Skeletal muscle cell (primary cell): ENCODE measurements around the gene SRL.

Experiments used
- DNase-seq: peaks from one replicate; pipeline ENCODE4 v3.0.0-alpha.2; 2010; ENCODE audit warnings: low read depth
- H3K4me3 ChIP-seq: 2 replicates; pipeline ENCODE4 v1.5.1; 2011; ENCODE audit warnings: low read depth, mild to moderate bottlenecking, control low read depth, low read length, moderate library complexity

Gene SRL

DNA sequence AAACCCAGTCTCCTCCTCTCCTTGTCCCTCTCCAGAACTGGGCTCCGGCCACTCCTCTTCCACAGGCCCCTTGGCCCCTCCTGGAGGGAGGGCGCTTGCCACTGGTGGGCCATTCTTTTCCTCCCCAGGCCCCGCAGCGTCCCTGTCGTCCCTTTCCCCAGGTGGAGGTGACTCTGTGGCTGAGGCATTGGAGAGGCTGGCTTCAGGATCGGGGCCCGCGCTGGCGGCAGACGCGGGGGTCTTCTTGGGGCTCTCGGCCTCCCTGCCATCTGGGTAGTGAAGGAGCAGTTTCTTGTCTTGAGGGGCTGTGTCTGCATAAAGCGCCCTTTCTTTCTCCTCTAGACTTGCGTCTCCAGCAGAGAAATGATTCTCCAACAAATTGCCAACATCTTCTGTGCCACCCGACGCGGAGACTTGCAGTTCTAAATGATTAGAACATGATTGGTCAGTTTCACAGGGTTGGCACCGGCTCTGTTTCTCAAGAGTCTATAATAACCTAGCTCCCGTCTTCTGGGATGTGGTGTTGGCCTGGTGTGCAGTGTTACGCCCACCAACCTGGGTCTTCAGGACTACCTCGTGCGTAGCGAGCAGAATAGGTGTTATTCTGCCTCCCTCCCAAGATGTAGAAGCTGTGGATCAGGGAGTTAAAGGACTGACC is 34.1 kb downstream of the SRL start:
- DNase-seq, result no peak
- H3K4me3 ChIP-seq, result no peak overlapping the region

DNA sequence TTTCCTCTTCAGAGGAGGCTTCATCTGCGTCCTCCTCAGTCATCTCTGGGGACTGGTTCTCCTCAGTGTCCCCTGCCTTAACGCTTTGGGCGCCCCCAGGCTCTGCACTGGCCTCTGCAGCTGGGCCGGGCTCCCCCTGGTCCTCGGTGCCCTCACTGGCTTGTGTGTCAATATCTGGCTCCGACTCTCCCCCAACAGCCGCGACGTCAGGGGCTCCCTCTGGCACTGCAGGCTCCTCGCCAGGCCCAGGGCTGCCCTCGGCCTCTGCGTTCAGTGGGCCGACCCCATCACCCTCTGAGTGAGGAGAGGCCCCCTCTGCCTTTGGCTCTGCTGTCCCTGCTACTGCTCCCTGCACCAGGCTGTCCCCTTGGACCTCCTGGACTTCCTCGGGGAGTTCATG is 34.7 kb downstream of the SRL start:
- no peak for DNase-seq
- H3K4me3 ChIP-seq, result no peak overlapping the region

- no peak for DNase-seq
- no peak overlapping the region for H3K4me3 ChIP-seq
These were observed 35.2 kb downstream of the SRL start for GRCh38 chr16:4206680-4207079.

DNA sequence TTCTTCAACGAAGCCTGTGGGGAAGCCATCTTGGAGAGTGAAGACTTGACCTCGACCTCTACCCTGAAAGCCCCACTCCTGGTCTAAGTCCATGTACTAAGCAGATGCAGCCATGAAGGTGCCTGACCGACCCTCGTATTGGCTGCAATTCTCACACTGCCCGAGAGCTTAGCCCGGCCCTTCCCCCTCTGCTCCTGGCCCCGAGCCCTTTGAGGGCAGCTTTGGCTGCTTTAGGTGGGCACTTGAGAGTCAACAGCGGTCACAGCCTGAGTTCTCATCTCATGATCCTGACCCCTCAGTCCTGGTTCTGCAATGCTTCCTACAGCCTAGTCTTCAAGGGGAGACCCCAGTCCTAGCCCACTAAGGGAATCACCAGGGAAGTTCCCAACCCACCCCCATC is 35.9 kb downstream of the SRL start:
- no peak overlapping the region for H3K4me3 ChIP-seq
- DNase-seq, result no peak

DNA sequence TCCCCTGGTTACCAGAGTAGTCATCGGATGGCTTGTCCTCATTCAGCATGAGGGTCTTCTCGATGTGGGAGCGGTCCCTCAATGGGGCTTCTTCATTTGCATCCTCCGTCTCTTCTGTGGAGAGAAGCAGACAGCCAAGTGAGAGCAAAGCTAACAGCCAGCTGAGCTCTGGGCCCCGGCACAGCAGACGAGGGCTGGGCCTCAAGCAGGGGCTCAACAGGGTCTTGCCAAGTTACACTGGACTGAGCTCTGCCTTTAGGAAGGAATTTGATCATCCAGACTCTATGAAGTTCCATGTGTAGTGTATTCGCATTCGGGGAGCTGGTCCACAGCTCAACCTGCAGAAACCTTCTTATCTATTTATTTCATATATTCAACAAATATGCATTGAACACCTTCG is 37.4 kb downstream of the SRL start:
- no peak overlapping the region for H3K4me3 ChIP-seq
- no peak for DNase-seq

DNA sequence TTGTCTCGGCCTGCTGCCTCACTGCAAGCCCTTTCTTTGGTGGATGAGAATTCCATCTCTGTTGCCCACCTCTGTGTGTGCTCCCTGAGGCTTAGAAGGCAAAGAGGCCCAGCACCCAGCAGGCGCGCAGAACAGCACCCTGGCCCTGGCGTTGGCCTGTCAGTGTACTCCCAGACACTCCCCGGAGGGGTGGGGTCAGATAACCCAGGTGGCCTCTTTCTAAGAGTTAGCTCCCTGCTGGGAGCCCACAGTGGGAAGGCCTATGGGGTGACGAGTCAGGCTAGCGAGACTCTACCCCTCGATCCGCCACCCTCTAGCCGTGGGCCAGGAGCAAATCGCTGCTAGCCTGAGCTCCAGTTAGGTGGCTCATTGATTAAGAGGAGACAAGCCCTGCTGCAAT is 38.1 kb downstream of the SRL start:
- no peak for DNase-seq

GRCh38 chr16:4202615-4203345 is 39.1 kb downstream of the SRL start:
- H3K4me3 ChIP-seq, result no peak overlapping the region

More for the DNA sequence above, 38.1 kb downstream of the SRL start:
- no peak overlapping the region for H3K4me3 ChIP-seq

GRCh38 chr16:4200781-4201137 is 41.1 kb downstream of the SRL start:
- H3K4me3 ChIP-seq, result no peak overlapping the region
- DNase-seq, result no peak

More at GRCh38 chr16:4202615-4203345, 39.1 kb downstream of the SRL start:
- no peak for DNase-seq

GRCh38 chr16:4200000-4200780 is 41.7 kb downstream of the SRL start:
- no peak overlapping the region for H3K4me3 ChIP-seq
- DNase-seq, result no peak

DNA sequence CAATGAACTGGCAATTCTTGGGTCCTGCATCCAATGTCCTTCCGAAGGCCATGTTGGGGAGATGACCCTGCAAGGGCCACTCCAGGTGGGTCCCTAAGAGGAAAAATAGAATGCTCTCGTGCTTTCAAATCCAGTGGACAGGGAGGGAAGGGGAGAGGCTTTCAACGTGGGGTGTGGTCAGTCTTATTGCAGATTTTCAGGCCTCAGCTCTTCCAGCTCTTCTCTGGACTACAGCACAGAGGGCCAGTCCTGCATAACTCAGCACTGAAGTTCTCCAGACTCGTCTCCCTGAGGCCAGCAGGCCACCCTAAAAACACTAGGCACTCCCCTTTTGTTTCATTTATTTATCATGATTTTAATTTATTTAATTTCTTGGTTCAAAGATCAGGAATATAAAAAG is 43.1 kb downstream of the SRL start:
- no peak for DNase-seq
- no peak overlapping the region for H3K4me3 ChIP-seq

DNA sequence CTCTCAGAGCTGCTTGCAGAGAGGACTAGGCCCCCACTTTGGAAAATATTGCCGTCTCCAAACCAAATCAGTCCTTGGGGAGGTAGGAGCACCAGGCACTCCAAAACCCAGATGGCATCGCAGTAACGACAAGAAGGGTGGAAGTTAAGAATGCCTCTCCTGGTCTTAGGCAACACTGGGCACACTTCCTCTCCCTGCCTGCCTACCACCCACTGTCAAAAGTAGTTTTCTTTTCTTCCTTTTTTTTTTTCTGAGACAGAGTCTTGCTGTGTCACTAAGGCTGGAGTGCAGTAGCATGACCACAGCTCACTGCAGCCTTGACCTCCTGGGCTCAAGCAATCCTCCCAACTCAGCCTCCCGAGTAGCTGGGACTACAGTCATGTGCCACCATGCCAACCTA is 47.2 kb downstream of the SRL start:
- DNase-seq, result no peak
- no peak overlapping the region for H3K4me3 ChIP-seq

DNA sequence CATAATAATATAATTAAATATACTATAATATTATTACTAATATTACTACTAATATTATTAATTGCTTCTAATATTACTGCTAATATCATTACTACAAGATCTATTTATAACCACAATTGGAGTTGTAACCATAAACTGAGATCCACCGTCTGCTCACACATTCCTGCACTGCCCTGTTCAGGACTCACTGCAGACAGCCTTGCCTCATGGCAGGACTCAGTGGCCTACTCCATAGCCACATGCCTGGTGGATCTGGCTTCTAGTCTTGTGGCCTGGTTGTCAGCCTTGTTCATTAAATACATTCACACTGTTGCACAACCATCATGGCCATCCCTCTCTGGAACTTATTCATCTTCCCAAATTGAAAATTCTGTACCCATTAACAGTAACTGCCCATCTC is 48.0 kb downstream of the SRL start:
- DNase-seq, result no peak
- no peak overlapping the region for H3K4me3 ChIP-seq

DNA sequence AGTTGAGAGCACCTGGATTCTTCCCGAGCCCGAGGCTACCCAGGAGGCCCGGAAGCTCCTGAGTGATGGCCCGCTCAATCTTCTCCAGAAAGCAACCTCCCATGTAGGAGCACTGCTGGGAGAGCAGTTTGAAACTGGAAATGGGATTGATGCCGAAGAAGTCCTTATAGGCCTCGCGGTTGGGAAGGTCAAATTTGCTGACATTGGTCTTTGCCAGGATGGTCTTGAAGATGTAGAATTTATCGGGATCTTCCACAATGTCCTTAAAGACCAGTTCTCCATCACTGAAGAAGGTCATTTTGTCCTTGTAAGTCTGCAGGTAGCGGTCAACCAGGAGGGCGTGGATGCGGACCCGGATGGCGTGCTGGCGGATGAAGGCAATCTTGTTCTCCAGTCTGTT is 49.7 kb downstream of the SRL start:
- DNase-seq, result no peak
- H3K4me3 ChIP-seq, result no peak overlapping the region

- H3K4me3 ChIP-seq, result no peak overlapping the region
- no peak for DNase-seq
These were observed 51.1 kb downstream of the SRL start for GRCh38 chr16:4190712-4191333.

- no peak for DNase-seq
- H3K4me3 ChIP-seq, result no peak overlapping the region
These were observed 51.8 kb downstream of the SRL start for GRCh38 chr16:4190086-4190485.

- no peak for DNase-seq
- peak overlapping the region; percentile 72 for H3K4me3 ChIP-seq
These were observed 57.7 kb downstream of the SRL start for GRCh38 chr16:4184038-4184702.

DNA sequence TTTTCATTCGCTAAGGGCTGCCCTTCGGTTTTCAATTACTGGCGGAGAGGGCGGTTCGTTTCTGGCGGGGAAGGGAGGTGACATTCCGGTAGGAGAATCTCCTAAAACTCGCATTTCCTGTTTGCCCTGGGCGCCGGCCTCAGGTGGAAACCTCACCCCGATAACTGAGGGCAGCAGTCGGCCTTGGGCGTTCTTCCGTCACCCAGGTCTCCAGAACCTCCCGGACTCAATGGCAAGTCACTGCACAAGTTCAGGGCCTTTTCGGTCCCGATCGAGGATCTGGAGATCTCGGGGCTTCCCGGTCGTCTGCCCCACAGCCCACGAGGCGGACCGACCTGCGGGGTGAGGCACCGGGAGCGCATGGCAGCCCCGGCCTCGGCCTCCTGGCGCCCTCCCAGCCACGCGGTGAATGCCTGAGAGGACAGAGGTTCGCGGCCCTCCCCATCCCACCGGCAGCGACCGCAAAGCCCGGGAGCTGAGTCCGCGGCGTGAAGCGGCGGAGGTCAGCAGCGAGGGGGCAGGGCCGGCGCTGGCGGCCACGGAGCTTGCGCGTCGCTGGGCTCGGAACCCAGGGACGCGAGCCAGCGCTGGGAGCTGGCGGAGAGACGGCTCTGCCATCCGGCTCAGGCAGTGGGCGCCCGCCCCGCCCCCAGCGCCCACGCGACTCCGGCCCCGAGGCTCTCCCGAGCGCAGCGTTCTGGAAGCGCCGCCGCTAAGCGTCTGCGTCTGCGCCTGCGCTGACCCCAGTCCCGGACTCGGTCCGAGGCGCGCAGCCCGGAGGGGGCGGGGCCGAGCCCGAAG is 58.4 kb downstream of the SRL start:
- peak; percentile 70 for DNase-seq
- peak overlapping the region; percentile 72 for H3K4me3 ChIP-seq

DNA sequence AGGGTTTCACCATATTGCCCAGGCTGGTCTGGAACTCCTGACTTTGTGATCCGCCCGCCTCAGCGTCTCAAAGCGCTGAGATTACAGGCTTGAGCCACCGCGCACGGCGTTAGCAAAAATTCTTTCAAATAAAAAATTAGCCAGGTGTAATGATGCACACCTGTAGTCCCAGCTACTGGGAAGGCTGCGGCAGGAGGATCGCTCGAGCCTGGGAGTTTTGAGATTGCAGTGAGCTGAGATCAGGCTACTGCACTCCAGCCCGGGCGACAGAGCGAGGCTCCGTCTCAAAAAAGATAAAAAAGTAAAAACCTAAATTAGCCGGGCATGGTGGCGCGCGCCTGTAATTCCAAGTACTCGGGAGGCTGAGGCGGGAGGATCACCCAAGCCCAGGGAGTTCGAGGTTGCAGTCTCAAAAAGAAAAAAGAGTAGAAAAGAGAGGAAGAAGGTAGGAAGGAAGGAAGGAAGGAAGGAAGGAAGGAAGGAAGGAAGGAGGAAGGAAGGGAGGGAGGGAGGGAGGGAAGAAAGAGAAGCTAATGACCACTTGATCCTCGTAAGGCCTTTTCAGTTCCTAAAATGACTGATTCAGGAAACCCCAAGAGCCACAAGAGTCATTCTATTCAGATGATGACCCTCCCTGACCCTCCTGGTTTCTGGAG is 59.2 kb downstream of the SRL start:
- no peak for DNase-seq

More for the DNA sequence above, 59.2 kb downstream of the SRL start:
- peak overlapping the region; percentile 72 for H3K4me3 ChIP-seq
